Measurements from ENCODE around the gene TFPI. TPM values are rescaled to one million over a fixed set of nuclear protein-coding genes. Genes with fewer than 3 reads are reported as not detected.
A peak's percentile ranks its signal among the peaks of the same experiment; 100 is the strongest.

The TFPI gene
- total RNA-seq, 1 donor from 2014 or later = 325 TPM

DNA sequence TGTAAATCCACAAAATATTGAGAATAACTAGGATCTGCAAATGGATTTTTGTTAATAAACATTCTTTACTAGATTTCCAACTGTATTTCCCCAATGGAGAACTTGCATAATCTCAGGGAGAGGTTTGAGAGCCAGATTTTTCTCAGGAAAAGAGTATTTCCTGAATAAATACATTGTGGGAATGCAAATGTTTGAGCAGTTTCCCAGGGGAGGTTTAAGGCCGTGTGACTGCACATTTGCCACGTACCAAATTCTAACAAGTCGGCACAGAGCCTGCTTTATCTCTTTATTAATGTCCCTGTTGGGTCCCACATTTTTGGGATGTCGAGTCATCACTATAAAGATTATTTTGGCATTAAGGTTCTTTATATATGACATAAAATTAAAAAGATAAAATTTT is 27.0 kb downstream of the TFPI start:
- Mint-ChIP-seq H3K27me3 (ENCODE audit: unreplicated experiment) (no peaks in the 10 kb centered on the region), H3K27ac (ENCODE audit: unreplicated experiment) (peak overlapping the region; percentile 96), H3K9me3 (ENCODE audit: unreplicated experiment) (peaks cover 7% of the 10 kb centered on the region), H3K4me3 (ENCODE audit: unreplicated experiment) (peak overlapping the region; percentile 46), H3K4me1 (ENCODE audit: unreplicated experiment) (peaks cover 71% of the 10 kb centered on the region), H3K36me3 (ENCODE audit: unreplicated experiment) (peaks cover 45% of the 10 kb centered on the region)
- TF ChIP-seq, protein P1, sequence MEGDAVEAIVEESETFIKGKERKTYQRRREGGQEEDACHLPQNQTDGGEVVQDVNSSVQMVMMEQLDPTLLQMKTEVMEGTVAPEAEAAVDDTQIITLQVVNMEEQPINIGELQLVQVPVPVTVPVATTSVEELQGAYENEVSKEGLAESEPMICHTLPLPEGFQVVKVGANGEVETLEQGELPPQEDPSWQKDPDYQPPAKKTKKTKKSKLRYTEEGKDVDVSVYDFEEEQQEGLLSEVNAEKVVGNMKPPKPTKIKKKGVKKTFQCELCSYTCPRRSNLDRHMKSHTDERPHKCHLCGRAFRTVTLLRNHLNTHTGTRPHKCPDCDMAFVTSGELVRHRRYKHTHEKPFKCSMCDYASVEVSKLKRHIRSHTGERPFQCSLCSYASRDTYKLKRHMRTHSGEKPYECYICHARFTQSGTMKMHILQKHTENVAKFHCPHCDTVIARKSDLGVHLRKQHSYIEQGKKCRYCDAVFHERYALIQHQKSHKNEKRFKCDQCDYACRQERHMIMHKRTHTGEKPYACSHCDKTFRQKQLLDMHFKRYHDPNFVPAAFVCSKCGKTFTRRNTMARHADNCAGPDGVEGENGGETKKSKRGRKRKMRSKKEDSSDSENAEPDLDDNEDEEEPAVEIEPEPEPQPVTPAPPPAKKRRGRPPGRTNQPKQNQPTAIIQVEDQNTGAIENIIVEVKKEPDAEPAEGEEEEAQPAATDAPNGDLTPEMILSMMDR (IDR thresholded peaks at IDR 0.05) = no peak
- no peak for DNase-seq (ENCODE audit: extremely low spot score, unreplicated experiment)

DNA sequence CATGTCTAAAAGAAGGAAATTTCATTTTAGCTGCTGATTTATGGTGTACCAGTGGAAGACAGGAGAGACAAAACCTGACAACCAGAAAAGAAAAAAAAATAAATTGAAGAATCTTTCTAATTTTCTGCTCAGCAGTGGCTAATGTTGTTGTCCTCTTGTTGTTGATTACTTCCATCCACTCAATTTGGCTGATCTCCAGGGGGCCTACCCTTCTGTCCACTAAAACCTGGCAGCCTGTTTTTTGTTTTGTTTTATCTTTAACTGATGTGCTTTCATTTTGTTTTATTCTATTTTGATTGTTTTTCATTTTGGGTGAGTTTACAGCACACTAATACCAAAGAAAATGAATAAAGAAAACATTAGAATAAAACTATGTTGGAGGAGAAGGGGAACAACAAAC is 27.4 kb downstream of the TFPI start:
- Mint-ChIP-seq H3K27me3 (ENCODE audit: unreplicated experiment) (no peaks in the 10 kb centered on the region), H3K36me3 (ENCODE audit: unreplicated experiment) (peaks cover 47% of the 10 kb centered on the region), H3K27ac (ENCODE audit: unreplicated experiment) (peak overlapping the region; percentile 96), H3K4me1 (ENCODE audit: unreplicated experiment) (peaks cover 70% of the 10 kb centered on the region), H3K9me3 (ENCODE audit: unreplicated experiment) (peaks cover 7% of the 10 kb centered on the region), H3K4me3 (ENCODE audit: unreplicated experiment) (peak overlapping the region; percentile 46)
- DNase-seq (ENCODE audit: extremely low spot score, unreplicated experiment) = no peak
- TF ChIP-seq, protein P1 (IDR thresholded peaks at IDR 0.05) = no peak

DNA sequence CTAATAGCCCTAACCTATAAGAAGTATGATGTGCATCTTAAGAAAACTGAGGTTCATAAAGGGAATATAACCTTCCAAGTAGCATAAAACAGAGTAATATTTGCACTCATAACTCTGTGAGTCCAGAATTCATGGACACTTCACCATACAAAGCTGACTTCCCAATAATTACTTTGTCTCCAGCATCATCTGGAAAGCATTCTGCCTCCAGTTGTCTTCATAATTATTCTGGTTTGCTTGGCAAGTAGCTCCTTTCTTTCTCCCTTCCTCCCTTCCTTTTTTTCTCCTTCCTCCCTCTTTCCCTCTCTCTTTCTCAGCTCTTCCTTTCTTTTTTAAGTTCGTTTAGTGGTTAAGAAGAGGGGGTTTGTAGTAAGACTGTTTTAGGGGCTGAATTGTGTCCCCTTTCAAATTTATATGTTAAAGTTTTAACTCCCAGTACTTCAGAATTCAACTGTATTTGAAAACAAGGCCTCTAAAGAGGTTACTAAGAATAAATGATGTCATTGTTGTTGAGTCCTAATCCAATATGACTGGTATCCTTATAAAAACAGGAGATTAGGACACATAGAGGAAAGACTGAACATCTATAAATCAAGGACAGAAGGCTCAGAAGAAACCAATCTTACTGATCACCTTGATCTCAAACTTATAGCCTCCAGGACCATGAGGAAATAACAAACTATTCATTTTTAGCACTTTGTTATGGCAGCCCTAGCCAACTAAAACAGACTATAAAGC is 28.9 kb downstream of the TFPI start:
- H3K27me3 Mint-ChIP-seq (ENCODE audit: unreplicated experiment) = no peaks in the 10 kb centered on the region
- H3K4me3 Mint-ChIP-seq (ENCODE audit: unreplicated experiment) = peak overlapping the region; percentile 33
- peaks cover 10% of the 10 kb centered on the region for H3K9me3 Mint-ChIP-seq (ENCODE audit: unreplicated experiment)
- TF ChIP-seq, protein P1 (IDR thresholded peaks at IDR 0.05) = no peak
- H3K36me3 Mint-ChIP-seq (ENCODE audit: unreplicated experiment) = peaks cover 57% of the 10 kb centered on the region
- H3K27ac Mint-ChIP-seq (ENCODE audit: unreplicated experiment) = peak overlapping the region; percentile 89
- no peak for DNase-seq (ENCODE audit: extremely low spot score, unreplicated experiment)
- peaks cover 62% of the 10 kb centered on the region for H3K4me1 Mint-ChIP-seq (ENCODE audit: unreplicated experiment)

DNA sequence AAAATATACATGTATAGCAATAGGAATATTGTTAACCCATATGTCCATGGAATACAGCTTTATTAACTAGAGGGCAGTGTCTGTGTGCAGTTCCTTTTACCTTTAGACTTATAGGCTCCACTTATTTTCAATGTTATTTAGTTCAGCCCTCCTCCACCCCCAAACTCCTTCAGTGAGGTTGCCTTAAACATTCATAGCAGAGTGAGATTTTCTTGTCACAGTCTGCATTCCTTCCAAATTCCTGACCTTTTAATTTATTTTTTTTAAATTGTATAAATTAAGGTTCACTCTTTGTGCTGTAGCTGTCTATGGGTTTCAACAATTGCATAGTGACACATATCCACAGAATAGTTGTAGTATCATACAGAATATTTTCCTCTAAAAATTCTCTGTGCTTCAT is 30.9 kb downstream of the TFPI start:
- TF ChIP-seq, protein P1 (IDR thresholded peaks at IDR 0.05) = no peak
- no peak overlapping the region for H3K4me3 Mint-ChIP-seq (ENCODE audit: unreplicated experiment)
- no peak overlapping the region for H3K27ac Mint-ChIP-seq (ENCODE audit: unreplicated experiment)
- H3K4me1 Mint-ChIP-seq (ENCODE audit: unreplicated experiment) = peaks cover 43% of the 10 kb centered on the region
- DNase-seq (ENCODE audit: extremely low spot score, unreplicated experiment) = no peak
- H3K36me3 Mint-ChIP-seq (ENCODE audit: unreplicated experiment) = peaks cover 57% of the 10 kb centered on the region
- H3K27me3 Mint-ChIP-seq (ENCODE audit: unreplicated experiment) = no peaks in the 10 kb centered on the region
- H3K9me3 Mint-ChIP-seq (ENCODE audit: unreplicated experiment) = peaks cover 16% of the 10 kb centered on the region

DNA sequence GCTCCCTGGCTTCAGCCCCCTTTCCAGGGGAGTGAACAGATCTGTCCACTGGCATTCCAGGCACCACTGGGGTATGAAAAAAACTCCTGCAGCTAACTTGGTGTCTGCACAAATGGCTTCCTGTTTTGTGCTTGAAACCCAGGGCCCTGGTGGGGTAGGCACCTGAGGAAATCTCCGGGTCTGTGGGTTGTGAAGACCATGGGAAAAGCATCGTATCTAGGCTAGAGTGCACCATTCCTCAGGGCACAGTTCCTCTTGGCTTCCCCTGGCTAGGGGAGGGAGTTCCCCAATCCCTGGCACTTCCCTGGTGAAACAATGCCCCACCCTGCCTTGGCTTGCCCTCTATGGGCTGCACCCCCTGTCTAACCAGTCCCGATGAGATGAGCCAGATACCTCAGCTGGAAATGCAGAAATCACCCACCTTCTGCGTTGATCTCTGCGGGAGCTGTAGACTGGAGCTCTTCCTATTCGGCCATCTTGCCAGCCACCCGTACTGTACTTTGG is 34.1 kb downstream of the TFPI start:
- peaks cover 19% of the 10 kb centered on the region for H3K4me1 Mint-ChIP-seq (ENCODE audit: unreplicated experiment)
- H3K27ac Mint-ChIP-seq (ENCODE audit: unreplicated experiment) = no peak overlapping the region
- H3K36me3 Mint-ChIP-seq (ENCODE audit: unreplicated experiment) = peaks cover 64% of the 10 kb centered on the region
- TF ChIP-seq, protein P1 (IDR thresholded peaks at IDR 0.05) = no peak
- no peak for DNase-seq (ENCODE audit: extremely low spot score, unreplicated experiment)
- no peak overlapping the region for H3K4me3 Mint-ChIP-seq (ENCODE audit: unreplicated experiment)
- no peaks in the 10 kb centered on the region for H3K27me3 Mint-ChIP-seq (ENCODE audit: unreplicated experiment)
- H3K9me3 Mint-ChIP-seq (ENCODE audit: unreplicated experiment) = peaks cover 22% of the 10 kb centered on the region

All from osteocyte (in vitro differentiated cells).